ENCODE measurements around the gene NOTCH4. TPM values are rescaled to one million over a fixed set of nuclear protein-coding genes. Genes with fewer than 3 reads are reported as not detected.

Gene NOTCH4
- total and polyA plus RNA-seq, 9 of the 15 experiments (the other 6 are each of a cell fraction or from before 2014, with no cell fraction given): 0.24 to 4.3 (median 1.7) TPM

- no peak; the same call in 1 of the 2 replicates for TF ChIP-seq NFIC (IDR thresholded peaks at IDR 0.05)
- no peak for TF ChIP-seq IRF1 (CRISPR knock-in tag; IDR thresholded peaks at IDR 0.05; ENCODE audit: borderline replicate concordance)
- 0 out of 2 replicates have a peak, but pooled peaks have one; percentile 2 for TF ChIP-seq NBN (IDR thresholded peaks at IDR 0.05; ENCODE audit: low read depth)
- peak; percentile 46; the same call in 1 of the 2 replicates for TF ChIP-seq ARID1B (IDR thresholded peaks at IDR 0.05)
- TF ChIP-seq ETS2 (tag; IDR thresholded peaks at IDR 0.05; ENCODE audit: borderline replicate concordance, poor library complexity, severe bottlenecking): no peak
- no peak for TF ChIP-seq SIRT6 (IDR thresholded peaks at IDR 0.05; ENCODE audit: low read depth, low read length)
- no peak for TF ChIP-seq ZSCAN32 (CRISPR knock-in tag; IDR thresholded peaks at IDR 0.05)
- peak; percentile 86 for TF ChIP-seq CBFA2T3 (IDR thresholded peaks at IDR 0.05)
- no peak for TF ChIP-seq GABPB1 (CRISPR knock-in tag; IDR thresholded peaks at IDR 0.05)
- no peak for TF ChIP-seq CEBPZ (IDR thresholded peaks at IDR 0.05; ENCODE audit: borderline replicate concordance, low read depth, low read length)
- TF ChIP-seq RREB1 (CRISPR knock-in tag; IDR thresholded peaks at IDR 0.05): no peak
- no peak for TF ChIP-seq MAZ (CRISPR knock-in tag; conservative IDR thresholded peaks at IDR 0.05 in 1 of 2, IDR thresholded peaks at IDR 0.05 in 1 of 2)
- no peak for TF ChIP-seq HBP1 (CRISPR knock-in tag; IDR thresholded peaks at IDR 0.05)
- TF ChIP-seq TEAD4 (IDR thresholded peaks at IDR 0.05; ENCODE audit: low read length): peak; percentile 28; the same call in 1 of the 2 replicates
- 0 out of 2 replicates have a peak, but pooled peaks have one; percentile 22 for TF ChIP-seq TEAD4 (CRISPR knock-in tag; IDR thresholded peaks at IDR 0.05; ENCODE audit: borderline replicate concordance)
Measured at GRCh38 chr6:32196682-32197616, 26.9 kb downstream of the NOTCH4 start (continued).

Data from K562 (cell line).